BJ (cell line): ENCODE results near the gene DPY19L3. TPM values are rescaled to one million over a fixed set of nuclear protein-coding genes. Genes with fewer than 3 reads are reported as not detected.

Experiments used
- CTCF ChIA-PET: fragments of 350-600 bp; formaldehyde crosslinking; extraction: SDS; loops from one replicate; lab custom pipeline; 2021; ENCODE audit warnings: antibody characterized with exemption, inconsistent platforms; lab: Yijun Ruan, JAX
- POLR2A ChIA-PET: fragments of 300-600 bp; sonication (Branson Sonifier 250); formaldehyde crosslinking; extraction: SDS; loops from one replicate; lab custom pipeline; 2021; ENCODE audit warnings: antibody characterized with exemption; lab: Charles Lee
- DNase-seq: peaks from one replicate; pipeline ENCODE4 v3.0.0-alpha.2; 2011; ENCODE audit warnings: low read depth
- H3K27me3 ChIP-seq: 2 replicates; pipeline ENCODE4 v1.6.0; 2011; ENCODE audit warnings: low read length; ENCODE audit not compliant: control insufficient read depth, insufficient read depth
- H3K36me3 ChIP-seq: 2 replicates; pipeline ENCODE4 v1.5.1; 2011; ENCODE audit warnings: low read length; ENCODE audit not compliant: control insufficient read depth, insufficient read depth
- H3K4me3 ChIP-seq: 2 replicates; pipeline ENCODE4 v1.5.1; 2011; ENCODE audit warnings: low read depth, mild to moderate bottlenecking, control low read depth, low read length
- CTCF ChIP-seq: IDR thresholded peaks from 2 replicates; pipeline ENCODE4 v1.5.1; 2011; ENCODE audit warnings: low read depth, mild to moderate bottlenecking, control low read depth, inconsistent platforms, low read length, moderate library complexity; ENCODE audit not compliant: insufficient read depth
- polyA plus RNA-seq: library from polyadenylated mRNA; depleted of rRNA; stranded (reverse); fragments of >200 nt; gene quantifications from 2 replicates; pipeline ENCODE4 v1.2.3, GENCODE V29; 2011

Gene DPY19L3
- polyA plus RNA-seq, 1 experiment: 31.9 TPM

- no peak for TF ChIP-seq CTCF
- CTCF ChIA-PET: no interaction called here
- Histone ChIP-seq H3K27me3 (no peaks in the 10 kb centered on the region), H3K4me3 (no peak overlapping the region), H3K36me3 (peaks cover 5% of the 10 kb centered on the region)
- POLR2A ChIA-PET: interaction anchor here (0.6 kb wide), 1 partner anchor 10 kb away, joined by 3 read pairs; no protein-coding TSS in a partner anchor
- no peak for DNase-seq
These were observed 43.8 kb upstream of the DPY19L3 start for GRCh38 chr19:32361574-32362317.

GRCh38 chr19:32362318-32362691 is 43.3 kb upstream of the DPY19L3 start:
- no peaks in the 10 kb centered on the region for H3K27me3 ChIP-seq
- no peak overlapping the region for H3K4me3 ChIP-seq
- peaks cover 5% of the 10 kb centered on the region for H3K36me3 ChIP-seq
- DNase-seq: no peak
- TF ChIP-seq CTCF: no peak
- ChIA-PET CTCF (no interaction called here), POLR2A (interaction anchor here (0.6 kb wide), 1 partner anchor 10 kb away, joined by 3 read pairs; no protein-coding TSS in a partner anchor)

- no peak for DNase-seq
- TF ChIP-seq CTCF: no peak
- POLR2A ChIA-PET: no interaction called here
- CTCF ChIA-PET: interaction anchor here (0.9 to 1.2 kb wide), 2 partner anchors 11 to 23 kb away, joined by 3 read pairs; no protein-coding TSS in a partner anchor
- no peaks in the 10 kb centered on the region for H3K27me3 ChIP-seq
- peaks cover 6% of the 10 kb centered on the region for H3K36me3 ChIP-seq
- H3K4me3 ChIP-seq: no peak overlapping the region
These were observed 42.4 kb upstream of the DPY19L3 start for GRCh38 chr19:32363175-32363574.

GRCh38 chr19:32363632-32364031 is 41.9 kb upstream of the DPY19L3 start:
- POLR2A ChIA-PET: no interaction called here
- no peak for DNase-seq
- Histone ChIP-seq H3K4me3 (no peak overlapping the region), H3K36me3 (peaks cover 6% of the 10 kb centered on the region), H3K27me3 (no peaks in the 10 kb centered on the region)
- CTCF ChIA-PET: interaction anchor here (0.9 to 1.2 kb wide), 2 partner anchors 11 to 24 kb away, joined by 3 read pairs; no protein-coding TSS in a partner anchor
- TF ChIP-seq CTCF: no peak

GRCh38 chr19:32364040-32364439 is 41.5 kb upstream of the DPY19L3 start:
- Histone ChIP-seq H3K27me3 (no peaks in the 10 kb centered on the region), H3K4me3 (no peak overlapping the region), H3K36me3 (peaks cover 6% of the 10 kb centered on the region)
- TF ChIP-seq CTCF: no peak
- ChIA-PET POLR2A (no interaction called here), CTCF (interaction anchor here (0.9 to 1.2 kb wide), 2 partner anchors 11 to 24 kb away, joined by 3 read pairs; no protein-coding TSS in a partner anchor)
- no peak for DNase-seq
